ENCODE measurements around the gene VEPH1. TPM values are rescaled to one million over a fixed set of nuclear protein-coding genes. Genes with fewer than 3 reads are reported as not detected.

Gene VEPH1
- total RNA-seq, 1 experiment from 2014 or later, result 7.7 TPM

DNA sequence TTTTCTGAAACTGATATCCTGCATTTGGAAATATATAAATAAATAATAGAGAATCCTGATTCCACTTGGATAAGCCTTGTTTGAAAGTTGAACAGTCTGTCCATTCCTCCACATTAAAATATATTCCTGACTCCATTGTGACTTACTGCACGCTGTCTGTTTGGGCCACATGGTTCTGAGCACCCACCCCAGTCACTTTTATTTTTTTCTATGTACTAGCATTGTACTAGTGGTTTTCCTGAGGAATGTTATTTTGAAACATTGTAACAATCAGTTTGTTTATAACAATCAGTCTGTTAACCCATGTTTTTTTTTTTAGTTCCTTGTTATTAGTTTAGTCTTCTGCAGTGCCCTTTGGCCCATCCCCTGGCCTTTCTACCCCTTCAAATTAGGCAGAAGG, 255.8 kb downstream of the VEPH1 start:
- no peaks in the 10 kb centered on the region for H4K20me1 ChIP-seq (ENCODE audit: control insufficient read depth, insufficient read depth, insufficient read length)
- H2BK15ac ChIP-seq (ENCODE audit: low read depth, low read length), result no peak overlapping the region
- H2BK12ac ChIP-seq (ENCODE audit: insufficient read length, low read depth, low read length), result no peak overlapping the region
- no peaks in the 10 kb centered on the region for H3K79me1 ChIP-seq (ENCODE audit: insufficient read depth, low read depth, low read length, poor library complexity, severe bottlenecking)
- no CpG with 5 or more reads among the region's 1 CpG for WGBS (ENCODE audit: extremely low coverage, insufficient read length, low lambda C conversion rate)
- TF ChIP-seq, protein P1, sequence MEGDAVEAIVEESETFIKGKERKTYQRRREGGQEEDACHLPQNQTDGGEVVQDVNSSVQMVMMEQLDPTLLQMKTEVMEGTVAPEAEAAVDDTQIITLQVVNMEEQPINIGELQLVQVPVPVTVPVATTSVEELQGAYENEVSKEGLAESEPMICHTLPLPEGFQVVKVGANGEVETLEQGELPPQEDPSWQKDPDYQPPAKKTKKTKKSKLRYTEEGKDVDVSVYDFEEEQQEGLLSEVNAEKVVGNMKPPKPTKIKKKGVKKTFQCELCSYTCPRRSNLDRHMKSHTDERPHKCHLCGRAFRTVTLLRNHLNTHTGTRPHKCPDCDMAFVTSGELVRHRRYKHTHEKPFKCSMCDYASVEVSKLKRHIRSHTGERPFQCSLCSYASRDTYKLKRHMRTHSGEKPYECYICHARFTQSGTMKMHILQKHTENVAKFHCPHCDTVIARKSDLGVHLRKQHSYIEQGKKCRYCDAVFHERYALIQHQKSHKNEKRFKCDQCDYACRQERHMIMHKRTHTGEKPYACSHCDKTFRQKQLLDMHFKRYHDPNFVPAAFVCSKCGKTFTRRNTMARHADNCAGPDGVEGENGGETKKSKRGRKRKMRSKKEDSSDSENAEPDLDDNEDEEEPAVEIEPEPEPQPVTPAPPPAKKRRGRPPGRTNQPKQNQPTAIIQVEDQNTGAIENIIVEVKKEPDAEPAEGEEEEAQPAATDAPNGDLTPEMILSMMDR (conservative IDR thresholded peaks at IDR 0.05), result no peak
- H2BK5ac ChIP-seq (ENCODE audit: insufficient read length, low read length), result no peak overlapping the region
- H3K9me3 ChIP-seq (ENCODE audit: control insufficient read depth, low read depth, low read length), result no peaks in the 10 kb centered on the region
- H3K4me1 ChIP-seq (ENCODE audit: insufficient read depth, low read length), result peaks cover 3% of the 10 kb centered on the region; the same call in 1 of the 2 replicates
- H3K14ac ChIP-seq (ENCODE audit: insufficient read depth, low read length), result no peak overlapping the region
- no peak overlapping the region for H3K23ac ChIP-seq (ENCODE audit: insufficient read length, low read depth, low read length)
- H3K9ac ChIP-seq (ENCODE audit: extremely low read depth, insufficient read length, low read length), result no peak overlapping the region
- H2BK120ac ChIP-seq (ENCODE audit: low read depth, low read length, poor library complexity, severe bottlenecking), result no peak overlapping the region
- no peak overlapping the region for H4K91ac ChIP-seq (ENCODE audit: insufficient read length, low read depth, low read length)
- no peak overlapping the region for H3K4me2 ChIP-seq (ENCODE audit: insufficient read depth, insufficient read length, low read length)
- H3K56ac ChIP-seq (ENCODE audit: insufficient read length, low read depth, low read length), result no peak overlapping the region
- no peak overlapping the region for H3K27ac ChIP-seq (ENCODE audit: insufficient read length, low read depth, low read length)
- Mint-ChIP-seq H3K9me3 (peaks cover 0 to 4% of the 10 kb centered on the region in 2 experiments; a peak in 1 of 5 replicates), H3K4me3 (no peak overlapping the region), H3K4me1 (peaks cover 17% of the 10 kb centered on the region in 2 experiments), H3K36me3 (ENCODE audit: insufficient read depth in 1 of 3, low read depth in 3 of 3) (no peaks in the 10 kb centered on the region; a peak in 1 of 7 replicates), H3K27ac (no peak overlapping the region; a peak in 1 of 7 replicates), H3K27me3 (ENCODE audit: low read depth) (no peaks in the 10 kb centered on the region)
- DNase-seq, result no peak
- no peak overlapping the region for H4K8ac ChIP-seq (replicated peaks; ENCODE audit: insufficient read length, low read depth, low read length)
- H3K4ac ChIP-seq (ENCODE audit: low read depth, low read length), result no peak overlapping the region
- no peak overlapping the region for H2BK20ac ChIP-seq (ENCODE audit: low read depth, low read length, poor library complexity, severe bottlenecking)
- H4K5ac ChIP-seq (ENCODE audit: insufficient read length, low read depth, low read length), result no peak overlapping the region
- no peak overlapping the region for H2AK5ac ChIP-seq (ENCODE audit: insufficient read length, low read length)
- H3K79me2 ChIP-seq (ENCODE audit: insufficient read depth, low read length), result no peaks in the 10 kb centered on the region
- H3K23me2 ChIP-seq (ENCODE audit: insufficient read length, low read depth, low read length, poor library complexity, severe bottlenecking), result no peaks in the 10 kb centered on the region
- no peak overlapping the region for H3K18ac ChIP-seq (ENCODE audit: insufficient read length, low read depth, low read length)
- no peaks in the 10 kb centered on the region for H3K27me3 ChIP-seq (ENCODE audit: insufficient read depth, low read length)
- no peak overlapping the region for H2AFZ ChIP-seq (ENCODE audit: low read length)
- H3T11ph ChIP-seq (ENCODE audit: low read length), result no peak overlapping the region
